Spleen (tissue), 3 donors: ENCODE measurements around the gene PGF.

Experiments used
- POLR2A ChIP-seq, 3 donors: fragments of 450-650 bp; IDR thresholded peaks; one replicate each; pipeline ENCODE4 v1.5.1; 2017; ENCODE audit warnings: antibody characterized with exemption in 3 of 3, mild to moderate bottlenecking in 1 of 3
- POLR2AphosphoS5 ChIP-seq, 3 donors: sonication (generic); formaldehyde crosslinking; IDR thresholded peaks; one replicate each; pipeline ENCODE4 v1.5.1; 2017; ENCODE audit warnings: antibody characterized with exemption in 3 of 3

GRCh38 chr14:75001899-75002298, 46.5 kb upstream of the PGF start:
- TF ChIP-seq POLR2AphosphoS5 (IDR thresholded peaks at IDR 0.05) (no peak), POLR2A (IDR thresholded peaks at IDR 0.05) (no peak)
